ENCODE data around the gene KSR1.
"Not testable (repeated sequence)": the region's sequence is repeated elsewhere in the genome, so short reads cannot be mapped to it uniquely, and the experiment has no call there.

KSR1 gene

DNA sequence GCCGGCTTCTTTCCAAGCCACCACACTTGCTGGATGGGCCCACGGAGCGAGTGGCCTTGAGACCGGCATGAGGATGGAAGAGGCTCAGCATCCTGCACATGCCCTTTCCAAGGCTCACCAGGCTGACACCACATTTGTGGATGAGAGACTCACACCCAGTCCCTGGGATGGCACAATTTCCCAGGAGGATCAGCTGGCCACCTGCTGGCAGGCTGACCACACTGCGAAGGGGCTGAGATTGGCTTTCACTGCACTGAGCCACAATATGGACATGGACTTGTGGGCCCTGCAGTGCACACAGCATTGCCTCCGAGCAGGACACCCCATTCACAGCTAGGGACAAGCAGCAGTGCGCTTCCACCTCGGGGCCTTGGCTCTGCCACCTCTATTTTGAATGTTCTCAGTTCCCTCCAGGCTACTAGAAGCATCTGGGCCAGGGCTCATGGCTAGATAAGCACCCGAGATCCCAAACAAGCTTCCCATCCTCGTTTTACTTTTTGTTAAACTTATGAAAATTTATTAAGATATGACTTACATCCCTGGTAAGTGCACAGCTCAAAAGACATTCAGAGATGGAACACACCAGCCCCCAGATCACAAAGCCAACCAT lies 25.3 kb upstream of the KSR1 start:
- Histone ChIP-seq H3K9me3 (replicated peaks in 1 of 11) (peaks cover 0 to 5% (median 0%) of the 10 kb centered on the region in 11 experiments; a peak in 1 of 22 replicates), H4K20me1 (no peaks in the 10 kb centered on the region; a peak in 1 of 22 replicates), H3K9ac (no peak overlapping the region), H3K4me2 (no peak overlapping the region), H3K27ac (no peak overlapping the region), H3K4me3 (no peak overlapping the region), H3K4me1 (no peaks in the 10 kb centered on the region), H3K36me3 (no peaks in the 10 kb centered on the region), H3K27me3 (no peaks in the 10 kb centered on the region)
- no peak for TF ChIP-seq Cebpa-rat (IDR thresholded peaks at IDR 0.05)

DNA sequence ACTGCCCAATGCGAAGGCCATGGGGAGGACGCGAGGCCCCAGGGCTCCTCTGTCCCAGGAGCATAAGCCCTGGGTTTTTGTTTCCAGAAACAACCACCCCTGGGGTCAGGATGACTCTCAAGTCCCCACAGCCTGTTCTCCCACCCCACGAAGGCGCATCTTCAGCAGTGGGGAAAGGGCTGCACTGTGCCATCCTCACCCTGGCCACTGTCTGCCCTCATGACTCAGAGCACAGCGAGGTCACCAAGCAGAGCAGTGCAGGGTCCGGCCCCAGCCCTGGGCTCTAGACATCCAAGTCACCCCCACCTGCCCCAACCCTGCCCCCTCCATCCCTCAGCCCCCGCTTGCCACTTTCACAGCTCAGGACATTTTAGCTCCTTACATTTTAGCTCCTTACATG lies 22.7 kb upstream of the KSR1 start:
- Histone ChIP-seq H3K9ac (no peak overlapping the region), H3K4me1 (no peaks in the 10 kb centered on the region), H3K9me3 (replicated peaks in 1 of 11) (0 out of 22 replicates have a peak, but pooled peaks cover 0 to 5% (median 0%) of the 10 kb centered on the region in 11 experiments), H3K4me3 (no peak overlapping the region), H3K27me3 (no peaks in the 10 kb centered on the region), H4K20me1 (no peaks in the 10 kb centered on the region; a peak in 1 of 22 replicates), H3K27ac (no peak overlapping the region), H3K36me3 (no peaks in the 10 kb centered on the region), H3K4me2 (no peak overlapping the region)
- no peak for TF ChIP-seq Cebpa-rat (IDR thresholded peaks at IDR 0.05)

DNA sequence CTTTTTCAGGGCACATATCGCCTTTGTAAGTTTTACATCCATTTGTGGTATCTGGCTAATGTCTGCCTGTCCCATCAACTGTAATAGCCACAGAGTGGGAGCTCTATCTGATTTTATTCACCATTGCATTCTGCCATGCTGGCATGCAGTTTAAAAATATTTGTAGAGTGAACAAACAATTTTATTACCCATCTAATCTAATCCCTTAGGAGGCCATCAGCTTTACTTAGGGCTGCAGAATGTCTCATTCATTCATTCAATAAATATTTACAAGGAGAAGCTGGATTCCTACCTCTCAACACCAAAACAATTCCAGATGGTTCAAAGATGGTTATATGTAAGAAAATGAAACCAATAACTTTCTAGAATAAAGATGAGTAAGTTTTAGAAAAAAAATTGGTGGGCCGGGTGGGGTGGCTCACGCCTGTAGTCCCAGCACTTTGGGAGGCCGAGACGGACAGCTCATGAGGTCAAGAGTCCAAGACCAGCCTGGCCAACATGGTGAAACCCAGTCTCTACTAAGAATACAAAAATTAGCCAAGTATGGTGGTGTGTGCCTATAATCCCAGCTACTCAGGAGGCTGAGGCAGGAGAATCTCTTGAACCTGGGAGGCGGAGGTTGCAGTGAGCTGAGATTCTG lies 20.7 kb upstream of the KSR1 start:
- H4K20me1 ChIP-seq; H3K4me2 ChIP-seq; H3K27ac ChIP-seq; H3K9ac ChIP-seq; H3K4me3 ChIP-seq; H3K4me1 ChIP-seq; H3K36me3 ChIP-seq; H3K9me3 ChIP-seq (replicated peaks in 1 of 11); H3K27me3 ChIP-seq: not testable (repeated sequence)

DNA sequence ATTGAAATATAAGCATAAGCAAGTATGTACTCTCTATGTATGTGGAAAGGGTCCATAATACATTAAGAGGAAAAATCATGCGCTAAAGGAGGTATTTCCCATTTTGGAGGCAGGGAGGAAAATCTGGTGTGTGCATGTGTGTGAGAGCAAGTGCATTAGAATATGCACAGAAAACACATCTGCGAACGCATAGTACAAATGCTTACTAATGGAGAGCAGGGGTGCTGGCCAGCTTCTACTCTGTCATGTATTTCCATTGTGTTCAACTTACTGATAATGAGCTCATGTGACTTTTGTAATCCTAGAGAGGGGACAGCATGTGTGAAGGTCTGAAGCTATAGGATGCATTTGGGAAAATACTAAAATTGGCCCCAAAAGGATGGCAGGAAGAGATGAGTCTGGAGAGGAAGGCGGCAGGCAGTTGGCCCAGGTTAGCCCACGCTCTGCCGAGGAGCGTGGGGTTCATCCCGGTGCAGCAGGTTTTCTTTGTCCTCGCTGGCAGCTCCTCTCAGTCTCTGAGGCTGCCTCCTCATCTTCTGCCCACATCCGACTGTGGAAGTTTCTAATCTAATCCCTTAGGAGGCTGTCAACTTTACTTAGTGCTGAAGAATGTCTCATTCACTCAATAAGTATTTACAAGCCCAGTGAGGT lies 17.8 kb upstream of the KSR1 start:
- H3K9ac ChIP-seq = no peak overlapping the region
- no peak overlapping the region for H3K4me2 ChIP-seq
- no peak overlapping the region for H3K27ac ChIP-seq
- peaks cover 0 to 7% (median 0%) of the 10 kb centered on the region in 10 experiments; a peak in 1 of 20 replicates for H3K4me1 ChIP-seq
- no peaks in the 10 kb centered on the region for H3K9me3 ChIP-seq (replicated peaks in 1 of 11)
- no peak for TF ChIP-seq Cebpa-rat (IDR thresholded peaks at IDR 0.05)
- no peaks in the 10 kb centered on the region for H4K20me1 ChIP-seq
- no peak overlapping the region for H3K4me3 ChIP-seq
- no peaks in the 10 kb centered on the region for H3K36me3 ChIP-seq
- no peaks in the 10 kb centered on the region for H3K27me3 ChIP-seq

DNA sequence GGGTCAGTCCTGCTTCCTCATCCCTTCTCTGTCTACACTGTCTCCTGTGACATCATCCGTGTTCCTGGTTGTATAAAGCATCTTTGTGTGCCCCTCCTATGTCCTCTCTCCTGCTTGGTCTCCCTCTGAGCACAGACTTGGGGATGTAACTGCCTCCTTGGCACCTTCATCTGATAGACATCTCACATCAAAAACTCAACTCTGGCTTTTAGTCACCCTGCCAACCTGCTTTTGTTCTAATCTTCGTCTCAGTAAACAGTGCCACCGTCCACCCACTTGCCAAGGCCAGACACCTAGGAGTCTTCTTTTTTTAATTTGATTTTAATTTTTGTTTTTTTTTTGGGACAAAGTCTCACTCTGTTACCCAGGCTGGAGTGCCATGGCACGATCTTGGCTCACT lies 16.9 kb upstream of the KSR1 start:
- Histone ChIP-seq H3K4me1 (peaks cover 0 to 7% (median 0%) of the 10 kb centered on the region in 10 experiments; a peak in 1 of 20 replicates), H3K4me2 (no peak overlapping the region), H3K9ac (no peak overlapping the region), H3K36me3 (no peaks in the 10 kb centered on the region), H3K4me3 (no peak overlapping the region), H3K27me3 (no peaks in the 10 kb centered on the region), H4K20me1 (no peaks in the 10 kb centered on the region), H3K27ac (no peak overlapping the region), H3K9me3 (replicated peaks in 1 of 11) (no peaks in the 10 kb centered on the region)
- no peak for TF ChIP-seq Cebpa-rat (IDR thresholded peaks at IDR 0.05)

DNA sequence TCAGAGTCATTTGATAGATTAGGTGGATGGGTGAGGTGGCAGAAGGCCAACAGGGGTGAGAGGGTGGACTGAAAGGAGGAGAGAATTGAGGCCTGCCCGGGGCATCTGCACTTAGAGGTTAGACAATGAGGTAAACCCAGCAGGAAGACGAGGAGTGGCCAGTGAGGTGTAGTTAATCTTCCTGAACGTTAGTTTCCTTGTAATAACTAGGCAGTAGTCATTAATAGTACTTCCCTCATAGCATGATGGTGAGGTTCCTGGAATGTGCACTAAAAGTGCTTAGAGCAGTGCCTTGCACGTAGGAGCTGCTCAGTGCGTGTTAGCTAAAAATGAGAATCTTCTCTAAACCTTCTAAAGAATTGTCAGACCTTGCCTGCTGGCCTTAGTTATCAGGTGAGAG lies 13.5 kb upstream of the KSR1 start:
- no peaks in the 10 kb centered on the region for H3K27me3 ChIP-seq
- no peak overlapping the region for H3K9ac ChIP-seq
- peaks cover 0 to 7% (median 0%) of the 10 kb centered on the region in 10 experiments; a peak in 2 of 20 replicates for H3K4me1 ChIP-seq
- no peak overlapping the region for H3K4me2 ChIP-seq
- no peak overlapping the region for H3K27ac ChIP-seq
- H3K4me3 ChIP-seq = no peak overlapping the region
- H4K20me1 ChIP-seq = no peaks in the 10 kb centered on the region
- no peak for TF ChIP-seq Cebpa-rat (IDR thresholded peaks at IDR 0.05)
- no peaks in the 10 kb centered on the region for H3K9me3 ChIP-seq (replicated peaks in 1 of 11)
- no peaks in the 10 kb centered on the region for H3K36me3 ChIP-seq

DNA sequence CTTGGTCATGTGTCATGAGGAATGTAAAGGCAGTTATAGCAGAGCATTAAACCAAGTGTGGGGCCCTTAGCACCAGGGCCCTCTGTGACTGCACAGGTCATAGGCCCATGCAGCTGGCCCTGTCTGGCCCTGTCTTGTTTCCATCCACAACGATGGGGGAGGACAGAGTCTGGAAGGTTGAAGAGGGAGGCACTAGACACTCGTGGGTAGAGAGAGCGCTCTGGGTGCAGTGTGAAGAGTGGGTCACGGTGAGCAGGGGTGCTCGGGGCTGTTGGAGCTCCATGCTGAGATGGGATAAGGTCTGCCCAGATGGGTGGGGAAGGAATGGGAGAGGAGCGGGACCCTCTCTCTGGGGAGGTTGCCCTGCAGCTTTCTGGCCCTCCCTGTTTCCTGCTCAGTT lies 12.8 kb upstream of the KSR1 start:
- peaks cover 0 to 7% (median 0%) of the 10 kb centered on the region in 10 experiments; a peak in 2 of 20 replicates for H3K4me1 ChIP-seq
- H3K27me3 ChIP-seq = no peaks in the 10 kb centered on the region
- H3K9me3 ChIP-seq (replicated peaks in 1 of 11) = no peaks in the 10 kb centered on the region
- H4K20me1 ChIP-seq = no peaks in the 10 kb centered on the region
- TF ChIP-seq Cebpa-rat (IDR thresholded peaks at IDR 0.05) = no peak
- H3K36me3 ChIP-seq = no peaks in the 10 kb centered on the region
- H3K4me3 ChIP-seq = no peak overlapping the region
- no peak overlapping the region for H3K27ac ChIP-seq
- no peak overlapping the region for H3K9ac ChIP-seq
- no peak overlapping the region for H3K4me2 ChIP-seq

DNA sequence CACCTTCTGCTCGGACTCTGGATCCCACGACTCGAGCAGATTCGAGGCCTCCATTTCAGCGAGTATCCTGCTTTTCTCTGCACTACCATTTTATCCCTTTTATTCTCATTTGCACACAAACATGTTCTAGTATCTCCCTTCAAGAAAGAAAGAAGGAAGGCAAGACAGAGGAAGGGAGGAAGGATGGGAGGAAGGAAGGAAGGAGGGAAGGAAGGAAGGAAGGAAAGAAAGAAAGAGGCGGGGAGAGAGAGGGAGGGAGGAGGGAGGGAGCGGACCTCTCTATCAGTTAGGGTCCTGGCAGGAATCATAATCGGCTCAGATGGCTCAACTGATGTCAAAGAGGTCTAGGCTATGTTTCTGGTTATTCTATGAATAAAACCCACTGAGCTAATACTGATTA lies 10.3 kb upstream of the KSR1 start:
- Histone ChIP-seq H3K36me3 (no peaks in the 10 kb centered on the region), H3K27me3 (no peaks in the 10 kb centered on the region), H3K4me2 (no peak overlapping the region), H3K27ac (no peak overlapping the region), H3K4me3 (no peak overlapping the region), H3K4me1 (peaks cover 0 to 6% (median 0%) of the 10 kb centered on the region in 10 experiments; a peak in 2 of 20 replicates), H4K20me1 (no peaks in the 10 kb centered on the region), H3K9ac (no peak overlapping the region), H3K9me3 (replicated peaks in 1 of 11) (no peaks in the 10 kb centered on the region)
- TF ChIP-seq Cebpa-rat (IDR thresholded peaks at IDR 0.05) = no peak

DNA sequence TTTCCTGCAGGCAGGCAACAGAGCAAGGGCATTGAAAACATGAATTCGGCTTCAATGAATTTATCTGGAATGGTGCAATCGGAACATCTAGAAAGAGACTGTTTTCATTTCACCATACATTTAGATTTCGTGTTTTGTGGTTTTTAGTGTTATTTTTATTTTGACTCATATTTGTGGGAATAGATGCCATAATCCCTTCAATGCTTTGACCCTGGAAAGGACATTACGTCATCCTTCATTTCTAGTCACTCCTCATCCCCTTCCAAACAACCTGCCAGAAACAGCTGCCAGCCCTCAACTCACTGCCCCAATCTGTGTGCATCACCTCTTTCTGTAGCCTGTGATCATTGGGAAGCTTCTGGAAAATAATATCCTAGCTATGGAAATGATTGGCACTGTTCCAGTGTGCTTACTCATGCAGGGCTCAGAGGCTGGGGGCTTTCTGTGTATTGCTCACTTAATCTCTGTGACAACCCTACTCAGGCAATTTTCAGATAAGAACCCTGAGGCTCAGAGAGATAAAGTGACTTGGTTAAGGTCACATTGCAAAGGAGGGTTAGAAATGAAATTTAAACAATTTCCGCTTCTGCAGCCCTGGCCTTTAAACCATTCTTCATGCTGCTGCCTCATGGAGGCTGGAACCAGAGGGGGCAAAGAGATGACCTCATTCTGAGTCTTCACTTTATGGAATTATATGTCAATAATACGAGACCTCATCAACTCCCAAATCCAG lies 9.5 kb upstream of the KSR1 start:
- H3K27ac ChIP-seq = no peak overlapping the region
- no peak overlapping the region for H3K4me2 ChIP-seq

DNA sequence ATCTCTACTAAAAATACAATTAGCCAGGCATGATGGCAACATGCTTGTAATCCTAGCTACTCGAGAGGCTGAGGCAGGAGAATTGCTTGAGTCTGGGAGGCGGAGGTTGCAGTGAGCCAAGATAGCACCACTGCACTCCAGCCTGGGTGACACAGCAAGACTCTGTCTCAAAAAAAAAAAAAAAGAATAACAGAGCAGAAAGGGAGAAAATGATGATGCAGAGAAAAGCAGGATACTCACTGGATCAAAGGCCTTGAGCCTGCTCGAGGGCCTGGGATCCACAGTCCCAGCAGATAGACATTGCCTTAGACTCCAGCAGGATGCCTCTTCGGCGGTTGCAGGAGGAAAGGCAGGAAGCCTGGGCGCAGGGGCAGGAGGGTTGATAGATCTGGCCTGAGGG lies 7.7 kb upstream of the KSR1 start:
- H3K36me3 ChIP-seq; H3K9ac ChIP-seq; H3K27ac ChIP-seq; H3K27me3 ChIP-seq; H4K20me1 ChIP-seq; H3K4me2 ChIP-seq; H3K4me3 ChIP-seq; H3K9me3 ChIP-seq (replicated peaks in 1 of 11): not testable (repeated sequence)
- peaks cover 3 to 14% (median 9%) of the 10 kb centered on the region in 10 experiments for H3K4me1 ChIP-seq

More for the DNA sequence above, 9.5 kb upstream of the KSR1 start:
- no peak overlapping the region for H3K4me3 ChIP-seq
- no peaks in the 10 kb centered on the region for H4K20me1 ChIP-seq
- no peaks in the 10 kb centered on the region for H3K9me3 ChIP-seq (replicated peaks in 1 of 11)
- no peaks in the 10 kb centered on the region for H3K27me3 ChIP-seq
- no peaks in the 10 kb centered on the region for H3K36me3 ChIP-seq
- no peak for TF ChIP-seq Cebpa-rat (IDR thresholded peaks at IDR 0.05)
- H3K9ac ChIP-seq = no peak overlapping the region
- peaks cover 0 to 6% (median 0%) of the 10 kb centered on the region in 10 experiments; a peak in 2 of 20 replicates for H3K4me1 ChIP-seq
